ENCODE data around the gene BANP. TPM values are rescaled to one million over a fixed set of nuclear protein-coding genes. Genes with fewer than 3 reads are reported as not detected.
"Not testable (repeated sequence)": the region's sequence is repeated elsewhere in the genome, so short reads cannot be mapped to it uniquely, and the experiment has no call there.

Gene BANP
- total RNA-seq, 1 donor from 2014 or later = 44.0 TPM

- no peak overlapping the region for H3K27ac ChIP-seq
- H3K4me3 ChIP-seq = no peak overlapping the region
- intact Hi-C loops (cut with DNase I) = no loop called here
- peaks cover 2% of the 10 kb centered on the region for H3K4me1 ChIP-seq
- peaks cover 0 to 34% of the 10 kb centered on the region in 2 donors for H3K36me3 ChIP-seq
- TF ChIP-seq POLR2AphosphoS5 (IDR thresholded peaks at IDR 0.05; ENCODE audit: insufficient read depth in 1 of 2, low read depth in 1 of 2) (no peak), CTCF (IDR thresholded peaks at IDR 0.05) (no peak), POLR2A (IDR thresholded peaks at IDR 0.05) (no peak)
- H3K27me3 ChIP-seq = no peaks in the 10 kb centered on the region
- no peaks in the 10 kb centered on the region for H3K9me3 ChIP-seq
- no peak for DNase-seq (ENCODE audit: extremely low spot score in 2 of 2)
These were observed 122.8 kb downstream of the BANP start for GRCh38 chr16:88074041-88074440.

GRCh38 chr16:88076211-88076931 lies 125.1 kb downstream of the BANP start:
- Histone ChIP-seq H3K4me1 (no peaks in the 10 kb centered on the region), H3K9me3 (no peaks in the 10 kb centered on the region), H3K27me3 (no peaks in the 10 kb centered on the region), H3K4me3 (no peak overlapping the region), H3K36me3 (peaks cover 0 to 32% of the 10 kb centered on the region in 2 donors), H3K27ac (no peak overlapping the region)
- no peak for TF ChIP-seq CTCF (IDR thresholded peaks at IDR 0.05)
- no peak for TF ChIP-seq POLR2A (IDR thresholded peaks at IDR 0.05)
- TF ChIP-seq POLR2AphosphoS5 (IDR thresholded peaks at IDR 0.05; ENCODE audit: insufficient read depth in 1 of 2, low read depth in 1 of 2) = no peak
- DNase-seq (ENCODE audit: extremely low spot score in 2 of 2) = no peak
- intact Hi-C loops (cut with DNase I) = no loop called here

GRCh38 chr16:88076932-88077320 lies 125.7 kb downstream of the BANP start:
- H3K4me1 ChIP-seq; H3K9me3 ChIP-seq; H3K4me3 ChIP-seq; DNase-seq (ENCODE audit: extremely low spot score in 2 of 2); intact Hi-C loops (cut with DNase I); H3K27ac ChIP-seq; H3K27me3 ChIP-seq: not testable (repeated sequence)
- peaks cover 0 to 32% of the 10 kb centered on the region in 2 donors for H3K36me3 ChIP-seq

- no peaks in the 10 kb centered on the region for H3K9me3 ChIP-seq
- TF ChIP-seq CTCF (IDR thresholded peaks at IDR 0.05) (no peak), POLR2AphosphoS5 (IDR thresholded peaks at IDR 0.05; ENCODE audit: insufficient read depth in 1 of 2, low read depth in 1 of 2) (no peak), POLR2A (IDR thresholded peaks at IDR 0.05) (no peak)
- DNase-seq (ENCODE audit: extremely low spot score in 2 of 2) = no peak
- H3K27ac ChIP-seq = no peak overlapping the region
- no peaks in the 10 kb centered on the region for H3K27me3 ChIP-seq
- intact Hi-C loops (cut with DNase I) = no loop called here
- peaks cover 0 to 28% of the 10 kb centered on the region in 2 donors for H3K36me3 ChIP-seq
- no peaks in the 10 kb centered on the region for H3K4me1 ChIP-seq
- no peak overlapping the region for H3K4me3 ChIP-seq
These were observed 126.3 kb downstream of the BANP start for GRCh38 chr16:88077328-88078108.

- intact Hi-C loops (cut with DNase I) = no loop called here
- no peaks in the 10 kb centered on the region for H3K27me3 ChIP-seq
- no peak overlapping the region for H3K4me3 ChIP-seq
- no peaks in the 10 kb centered on the region for H3K9me3 ChIP-seq
- no peak for DNase-seq (ENCODE audit: extremely low spot score in 2 of 2)
- no peaks in the 10 kb centered on the region for H3K4me1 ChIP-seq
- peaks cover 0 to 22% of the 10 kb centered on the region in 2 donors for H3K36me3 ChIP-seq
- no peak overlapping the region for H3K27ac ChIP-seq
- no peak for TF ChIP-seq POLR2A (IDR thresholded peaks at IDR 0.05)
- TF ChIP-seq CTCF (IDR thresholded peaks at IDR 0.05) = no peak
- no peak for TF ChIP-seq POLR2AphosphoS5 (IDR thresholded peaks at IDR 0.05; ENCODE audit: insufficient read depth in 1 of 2, low read depth in 1 of 2)
These were observed 127.0 kb downstream of the BANP start for GRCh38 chr16:88078111-88078775.
